NCI-H510A (cell line): ENCODE measurements around the gene TOX3.
A peak's percentile ranks its signal among the peaks of the same experiment; 100 is the strongest.

Experiments
- DNase-seq: peaks from one replicate; lab custom pipeline; 2025; lab: John Stamatoyannopoulos, UW

The TOX3 gene

DNA sequence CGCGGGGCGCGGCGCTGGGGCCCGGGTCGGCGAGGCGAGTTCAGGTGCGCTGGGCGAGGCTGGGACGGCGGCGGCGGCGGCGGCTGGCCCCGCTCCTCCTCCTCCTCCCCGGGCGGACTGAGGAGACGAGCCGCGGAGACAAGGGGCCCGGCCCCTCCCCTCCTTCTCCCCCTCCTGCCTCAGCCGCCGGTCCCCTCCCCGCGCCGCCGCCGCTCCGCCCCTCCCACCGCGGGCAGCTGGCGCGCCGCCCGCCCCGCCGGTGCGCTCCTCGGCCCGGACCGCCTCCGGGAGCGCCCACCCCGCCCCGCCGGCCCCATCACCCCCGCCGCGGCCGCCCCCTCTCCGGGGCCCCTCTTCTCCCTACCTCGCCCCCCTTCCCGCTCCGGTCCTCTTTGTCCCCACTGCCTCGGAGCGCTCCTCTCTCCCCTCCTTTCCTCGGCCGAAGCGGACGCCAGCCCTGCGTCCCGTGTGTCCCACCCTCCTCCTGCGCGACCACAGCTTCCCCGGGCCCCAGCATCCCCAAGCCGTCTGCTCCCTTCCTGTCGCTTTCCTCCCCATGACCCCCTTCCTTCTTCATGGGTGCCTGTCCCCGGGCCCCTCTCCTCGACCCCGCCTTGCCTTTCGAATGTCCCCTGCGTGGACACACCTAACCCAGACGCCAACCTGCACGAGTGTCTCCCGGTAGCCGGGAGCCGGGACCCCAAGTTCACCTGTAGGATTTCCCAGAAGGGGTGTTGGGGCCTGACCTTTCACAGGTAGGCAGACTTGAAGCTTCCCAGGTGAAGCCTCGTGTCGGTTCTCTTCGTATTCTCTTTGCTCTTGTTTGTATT lies at the start of gene TOX3:
Gene TOX3, minus strand, starts transcription at position 140 of the 830 bp plus-strand sequence. CDS start 420 bp downstream, outside the sequence.
- peak; percentile 86 for DNase-seq

DNA sequence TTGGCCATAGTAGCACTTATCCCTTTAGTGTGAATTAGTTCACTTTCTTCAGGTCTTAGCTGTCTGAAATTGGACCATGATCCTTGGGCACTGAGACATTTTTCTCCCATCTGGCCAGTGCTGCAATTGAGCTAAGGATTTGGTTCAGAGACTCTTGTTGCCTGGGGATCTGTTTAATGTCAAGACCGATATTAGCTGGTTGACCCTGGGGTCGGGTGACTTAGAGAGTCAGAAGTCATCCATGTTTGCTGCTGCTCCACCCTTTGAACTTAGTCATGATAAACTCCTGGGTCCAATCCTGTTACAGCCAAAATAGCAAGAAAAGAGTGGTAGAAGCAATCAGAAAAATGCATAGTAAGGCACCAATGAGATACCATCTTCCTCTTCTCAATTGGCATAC lies 45.8 kb upstream of the TOX3 start:
- no peak for DNase-seq

DNA sequence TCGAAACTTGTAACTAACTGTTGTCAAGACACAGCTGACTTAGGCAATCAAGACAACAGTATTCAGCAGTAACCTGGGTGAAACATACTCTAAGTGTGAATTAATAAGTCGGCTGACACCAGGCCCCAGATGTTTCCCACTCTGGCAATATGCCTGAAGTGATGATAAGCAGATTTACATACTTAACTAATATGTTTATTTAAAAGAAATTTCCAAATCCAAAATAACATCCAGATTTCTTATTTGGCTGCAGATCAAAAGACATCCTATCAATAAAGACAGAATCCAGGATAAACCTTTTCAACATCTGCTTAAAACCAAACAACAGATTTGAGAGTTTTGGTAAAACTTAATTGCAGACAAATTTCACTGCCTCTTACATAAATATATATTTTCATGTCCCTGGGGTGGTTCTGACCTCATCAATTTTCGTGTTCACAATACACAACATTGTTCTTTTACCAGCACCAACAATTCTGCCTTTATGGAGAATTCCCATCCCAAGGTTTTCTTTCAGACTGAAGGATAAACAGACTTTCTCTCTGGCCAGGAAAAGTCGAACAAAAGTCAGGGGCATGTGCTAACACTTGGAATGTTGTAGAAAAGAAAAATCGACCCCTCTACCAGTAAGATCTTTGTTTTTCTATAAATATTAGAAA lies 45.1 kb upstream of the TOX3 start:
- no peak for DNase-seq

GRCh38 chr16:52591471-52591870 lies 44.5 kb upstream of the TOX3 start:
- no peak for DNase-seq

DNA sequence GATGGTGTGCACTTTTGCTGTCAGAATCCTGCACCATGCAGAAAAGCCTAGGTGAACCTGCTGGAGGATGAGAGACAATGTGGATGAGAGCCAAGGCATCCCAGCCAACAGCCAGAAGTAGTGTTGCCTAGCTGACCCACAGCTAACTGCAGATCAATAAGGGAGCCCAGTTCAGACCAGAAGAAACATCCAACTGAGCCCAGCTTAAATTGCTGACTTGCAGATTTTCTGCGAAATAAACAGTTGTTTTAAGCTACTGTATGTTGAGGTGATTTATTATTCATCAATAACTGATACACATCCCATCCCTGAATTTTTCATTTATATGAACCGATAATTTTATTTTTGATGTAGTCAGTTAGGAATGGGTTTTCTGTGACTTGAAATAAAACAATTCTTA lies 39.2 kb upstream of the TOX3 start:
- no peak for DNase-seq

DNA sequence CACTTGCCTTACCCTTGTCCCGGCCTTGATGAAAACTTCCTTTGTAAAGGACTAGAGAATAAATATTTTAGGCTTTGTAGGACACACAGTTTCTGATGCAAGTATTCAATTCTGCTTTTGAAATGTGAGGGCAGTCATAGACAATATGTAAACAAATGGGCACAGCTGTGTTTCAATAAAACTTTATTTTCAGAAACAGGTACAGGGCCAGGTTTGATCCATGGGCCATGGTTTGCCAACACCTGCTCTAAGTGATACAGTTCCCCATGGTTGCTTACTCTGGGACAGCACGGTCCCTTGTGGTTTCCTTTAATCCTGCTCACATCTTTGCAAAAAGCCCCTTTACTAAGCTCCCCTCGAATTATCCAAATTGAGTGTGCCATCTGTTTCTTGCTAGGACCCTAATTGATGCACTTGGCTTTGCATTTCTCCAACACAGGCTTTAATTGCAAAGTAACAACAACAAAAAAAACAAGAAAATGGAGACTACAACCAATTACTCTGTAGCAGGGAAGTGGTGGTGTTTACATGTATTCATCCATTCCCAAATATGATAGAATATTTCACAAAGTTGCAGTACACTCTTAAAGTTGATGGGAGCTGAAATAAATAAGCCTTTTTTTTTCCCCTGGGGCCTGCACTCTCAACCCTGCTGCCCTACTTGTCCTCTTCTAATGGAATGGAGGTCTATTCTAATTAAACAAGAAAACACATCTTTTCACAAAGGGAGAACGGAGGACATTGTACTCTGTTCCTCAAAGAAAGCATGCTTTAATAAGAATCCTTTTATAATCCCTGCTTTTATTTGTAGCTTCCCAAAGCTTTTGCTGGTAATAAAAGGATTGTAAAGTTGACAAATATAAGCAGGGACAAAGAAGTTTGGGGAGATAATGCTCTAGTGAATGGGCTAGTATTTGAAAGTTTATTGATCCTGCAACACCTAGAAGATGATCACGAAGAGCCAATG lies 37.7 kb upstream of the TOX3 start:
- DNase-seq: no peak

- DNase-seq: no peak
Observed at GRCh38 chr16:52581530-52581929, 34.6 kb upstream of the TOX3 start.

DNA sequence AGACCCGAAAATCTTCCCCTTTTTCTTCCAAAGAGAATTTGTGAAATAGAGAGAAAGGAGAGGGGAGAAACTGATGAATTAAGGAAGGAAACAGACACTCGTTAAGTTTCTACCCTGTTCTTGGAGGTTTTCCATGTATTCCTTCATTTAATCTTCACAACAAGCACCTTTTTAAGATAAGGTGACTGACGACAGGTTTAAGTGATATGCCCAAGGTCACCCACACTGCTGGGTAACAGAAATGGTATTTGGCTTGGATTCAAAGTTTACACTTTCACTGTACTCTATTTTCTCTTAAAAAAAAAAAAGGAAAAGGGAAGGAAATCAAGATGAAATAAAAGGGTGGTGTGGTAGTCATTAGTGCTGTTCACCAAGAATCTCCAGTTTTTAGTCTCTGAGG lies 33.5 kb upstream of the TOX3 start:
- DNase-seq: no peak

- DNase-seq: no peak
Observed at GRCh38 chr16:52578829-52579498, 32.0 kb upstream of the TOX3 start.

- no peak for DNase-seq
Observed at GRCh38 chr16:52578007-52578828, 31.3 kb upstream of the TOX3 start.

GRCh38 chr16:52577130-52577706 lies 30.3 kb upstream of the TOX3 start:
- DNase-seq: no peak

- DNase-seq: no peak
Observed at GRCh38 chr16:52573365-52574299, 26.7 kb upstream of the TOX3 start.

- DNase-seq: no peak
Observed at GRCh38 chr16:52572656-52573055, 25.7 kb upstream of the TOX3 start.

DNA sequence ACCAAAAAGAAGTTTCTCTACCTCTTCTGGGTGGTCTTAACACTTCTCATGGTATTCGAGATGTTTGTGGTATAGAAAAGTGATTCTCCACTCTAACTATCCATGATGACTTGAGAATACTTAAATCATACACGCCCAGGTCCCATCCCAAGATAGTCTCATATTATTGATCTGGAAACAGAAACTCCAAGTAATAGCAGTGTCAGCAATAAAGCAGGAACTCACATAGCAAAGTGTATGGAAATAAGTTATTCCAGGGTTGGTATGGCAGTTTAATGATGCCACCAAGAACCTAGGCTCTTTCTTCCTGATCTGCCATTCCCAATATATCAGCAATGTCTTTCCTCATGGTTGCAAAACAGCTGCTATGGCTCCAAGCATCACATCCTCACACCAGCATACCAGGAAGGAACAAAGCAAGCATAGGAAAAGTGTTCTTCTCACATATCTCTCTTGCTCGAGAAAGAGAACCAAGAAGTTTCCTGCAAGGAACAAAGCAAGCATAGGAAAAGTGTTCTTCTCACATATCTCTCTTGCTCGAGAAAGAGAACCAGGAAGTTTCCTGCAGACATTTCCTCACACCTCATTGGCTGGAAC lies 23.6 kb upstream of the TOX3 start:
- no peak for DNase-seq

GRCh38 chr16:52569701-52570100 lies 22.8 kb upstream of the TOX3 start:
- no peak for DNase-seq

DNA sequence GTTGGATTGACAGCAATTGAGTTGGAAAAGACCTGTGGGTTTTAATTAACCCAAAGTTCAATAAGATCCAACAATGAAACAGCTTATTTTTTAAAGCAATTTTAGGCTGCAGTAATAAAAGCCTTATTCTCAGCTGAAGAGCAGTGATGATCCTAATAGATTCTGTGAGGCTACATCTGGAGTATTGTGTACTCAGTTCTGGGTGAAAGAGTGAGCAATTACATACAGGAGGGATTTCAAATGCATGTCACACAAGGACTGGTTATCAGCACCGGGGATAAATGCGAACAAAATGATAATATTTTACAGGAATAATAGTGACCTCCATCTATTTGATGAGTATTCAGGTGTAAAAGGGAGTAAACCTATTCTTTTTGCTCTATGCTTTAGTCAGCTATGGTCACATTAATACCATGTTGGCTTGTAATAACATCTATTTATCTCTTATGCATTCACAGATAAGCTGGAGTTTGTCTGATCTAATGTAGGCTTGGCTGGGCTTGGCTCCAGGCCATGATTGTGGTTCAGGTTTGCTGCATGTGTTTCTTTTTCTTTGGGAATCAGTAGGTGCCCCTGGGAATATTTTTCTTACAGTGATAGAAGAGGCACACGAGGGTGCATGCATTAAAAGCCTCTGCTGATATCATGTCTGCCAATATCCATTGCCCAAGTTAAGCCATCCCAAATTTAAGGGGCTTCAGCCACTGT lies 22.2 kb upstream of the TOX3 start:
- no peak for DNase-seq

GRCh38 chr16:52568495-52568894 lies 21.6 kb upstream of the TOX3 start:
- no peak for DNase-seq

GRCh38 chr16:52567193-52567592 lies 20.2 kb upstream of the TOX3 start:
- no peak for DNase-seq
